ENCODE results near the gene MACROH2A1. TPM values are rescaled to one million over a fixed set of nuclear protein-coding genes. Genes with fewer than 3 reads are reported as not detected.

The MACROH2A1 gene
- total and polyA plus RNA-seq, 9 of the 15 experiments (the other 6 are each of a cell fraction or from before 2014, with no cell fraction given): 44.9 to 289 (median 193) TPM

GRCh38 chr5:135304352-135305221, 94.4 kb downstream of the MACROH2A1 start (continued):
- TF ChIP-seq ZBTB33 (CRISPR knock-in tag; IDR thresholded peaks at IDR 0.05) (peak; percentile 62), ZBTB17 (CRISPR knock-in tag; IDR thresholded peaks at IDR 0.05) (no peak), TEAD4 (IDR thresholded peaks at IDR 0.05; ENCODE audit: low read length) (peak; percentile 17; the same call in 1 of the 2 replicates), TEAD4 (CRISPR knock-in tag; IDR thresholded peaks at IDR 0.05; ENCODE audit: borderline replicate concordance) (no peak)

GRCh38 chr5:135303582-135304173, 95.4 kb downstream of the MACROH2A1 start:
- H2AFZ ChIP-seq (ENCODE audit: low read depth, low read length): peak overlapping the region; percentile 80
- 32% methylated on average over 6 of the region's 6 CpGs for WGBS (ENCODE audit: insufficient coverage, low coverage, missing lambda C conversion rate)
- TF ChIP-seq ZNF766 (CRISPR knock-in tag; conservative IDR thresholded peaks at IDR 0.05): no peak
- no peak for TF ChIP-seq FOS (IDR thresholded peaks at IDR 0.05; ENCODE audit: extremely low read depth, insufficient read length)
- 0 out of 2 replicates have a peak, but pooled peaks have one; percentile 14 for TF ChIP-seq GATAD2A (IDR thresholded peaks at IDR 0.05)
- no peak for TF ChIP-seq NR2F6 (CRISPR knock-in tag; IDR thresholded peaks at IDR 0.05)
- TF ChIP-seq CREB3L1 (IDR thresholded peaks at IDR 0.05; ENCODE audit: borderline replicate concordance, low read depth): peak; percentile 50; the same call in 1 of the 2 replicates
- no peak for TF ChIP-seq ZNF668 (CRISPR knock-in tag; IDR thresholded peaks at IDR 0.05)
- peak; percentile 64 for TF ChIP-seq CEBPB (tag; IDR thresholded peaks at IDR 0.05)
- TF ChIP-seq ZBTB7A (IDR thresholded peaks at IDR 0.05; ENCODE audit: borderline replicate concordance, control insufficient read depth, low read depth, low read length): 0 out of 2 replicates have a peak, but pooled peaks have one; percentile 33
- peak; percentile 77 for ATAC-seq
- H3K27me3 ChIP-seq (ENCODE audit: control insufficient read depth in 2 of 2, insufficient read depth in 2 of 2, low read length in 2 of 2): no peaks in the 10 kb centered on the region
- DNase-seq (ENCODE audit: extremely low read depth in 1 of 4, low spot score in 3 of 4): peak in 1 of 4 experiments; percentile 40
- in situ Hi-C loops (cut with MboI) (no loop called here), intact Hi-C loops (cut with micrococcal nuclease) (no loop called here)
- peak overlapping the region; percentile 7; the same call in 1 of the 2 replicates for H3K4me3 ChIP-seq
- H3K36me3 ChIP-seq (ENCODE audit: control insufficient read depth, insufficient read depth, low read length): no peaks in the 10 kb centered on the region
- H4K20me1 ChIP-seq (replicated peaks; ENCODE audit: control insufficient read depth, insufficient read depth, low read length): 0 out of 2 replicates have a peak, but pooled peaks cover 5% of the 10 kb centered on the region
- no peaks in the 10 kb centered on the region for H3K9me3 ChIP-seq (replicated peaks; ENCODE audit: control insufficient read depth, insufficient read depth, low read depth, low read length)
- no peaks in the 10 kb centered on the region for H3K79me2 ChIP-seq (ENCODE audit: control insufficient read depth, insufficient read depth, low read length)
- H3K9me1 ChIP-seq (ENCODE audit: control insufficient read depth, insufficient read depth, low read length): no peaks in the 10 kb centered on the region
- POLR2A ChIA-PET: no interaction called here
- H3K4me1 ChIP-seq (replicated peaks in 1 of 2; ENCODE audit: control insufficient read depth in 2 of 2, insufficient read depth in 2 of 2, low read length in 2 of 2): peaks cover 14 to 21% of the 10 kb centered on the region in 2 experiments
- CTCF ChIA-PET (ENCODE audit: low intra/inter-chr PET ratio): interaction anchor here (0.5 kb wide), 1 partner anchor 29 kb away, joined by 3 read pairs; no protein-coding TSS in a partner anchor
- H3K9ac ChIP-seq (ENCODE audit: insufficient read depth in 1 of 2, low read depth in 2 of 2, low read length in 2 of 2): peak overlapping the region; percentile 15 to 40; a peak in 2 of 4 replicates
- peak overlapping the region; percentile 64 for H3K4me2 ChIP-seq (ENCODE audit: insufficient read depth, low read length)
- H3K27ac ChIP-seq (ENCODE audit: extremely low read depth, low read depth, low read length): peak overlapping the region; percentile 39; the same call in 2 of the 3 replicates
- FAIRE-seq: peak; percentile 80
- BruUV-seq (replicated peaks): no TSS peak

Data from K562 (cell line).